ENCODE data around the gene SIN3B. TPM values are rescaled to one million over a fixed set of nuclear protein-coding genes. Genes with fewer than 3 reads are reported as not detected.

Gene SIN3B
- polyA plus RNA-seq, 1 donor from 2014 or later = 31.2 TPM

DNA sequence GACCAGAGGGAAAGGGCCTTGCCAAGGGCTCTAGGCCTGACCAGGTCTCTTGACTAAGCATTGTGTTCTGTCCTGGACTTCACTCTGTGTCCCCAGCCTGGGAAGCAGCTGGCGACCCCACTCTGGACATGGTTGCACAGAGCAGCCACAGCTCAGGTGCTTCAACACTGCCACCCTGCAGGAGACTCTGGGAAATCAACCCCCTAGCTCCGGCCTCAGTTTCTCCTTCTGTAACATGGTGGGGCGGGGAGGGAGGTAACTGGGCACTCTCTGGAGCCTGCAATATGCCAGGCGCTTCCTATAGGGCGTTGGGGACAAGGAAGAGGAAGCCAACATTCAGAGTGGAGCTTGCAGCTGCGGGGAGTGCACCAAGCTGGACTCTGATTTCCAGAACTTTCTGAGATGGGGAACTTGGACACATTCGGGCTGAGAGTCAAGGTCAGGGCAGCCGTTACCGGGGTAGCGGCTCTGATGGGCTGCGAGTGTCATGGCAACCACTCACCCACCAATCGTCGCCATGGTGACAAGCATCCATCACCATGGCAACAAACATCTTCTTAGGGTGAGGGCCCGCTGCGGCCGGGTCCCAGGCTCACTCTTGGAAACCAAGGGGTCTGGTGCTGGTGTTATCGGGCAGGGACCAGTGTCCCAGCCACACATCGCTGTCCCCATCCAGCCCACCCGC is 72.4 kb downstream of the SIN3B start:
- Histone ChIP-seq H3K79me2 (replicated peaks; ENCODE audit: insufficient read depth, low read length) (no peaks in the 10 kb centered on the region), H3F3A (ENCODE audit: insufficient read depth, low read length, poor library complexity, severe bottlenecking) (no peaks in the 10 kb centered on the region), H3K9me2 (ENCODE audit: insufficient read depth, low read length) (no peaks in the 10 kb centered on the region), H3K27me3 (ENCODE audit: insufficient read depth, low read depth, low read length) (no peaks in the 10 kb centered on the region), H3K36me3 (ENCODE audit: insufficient read depth, low read length) (no peaks in the 10 kb centered on the region), H4K20me1 (ENCODE audit: insufficient read depth) (no peaks in the 10 kb centered on the region), H3K9me3 (ENCODE audit: low read length) (no peaks in the 10 kb centered on the region), H2AFZ (ENCODE audit: low read depth, low read length) (no peak overlapping the region), H3K4me3 (ENCODE audit: low read length) (peak overlapping the region; percentile 42), H3K9ac (ENCODE audit: low read length) (peak overlapping the region; percentile 26), H3K27ac (ENCODE audit: low read length) (peak overlapping the region; percentile 59), H3K4me2 (ENCODE audit: low read length) (no peak overlapping the region)
- TF ChIP-seq CTCF (IDR thresholded peaks at IDR 0.05; ENCODE audit: poor library complexity, severe bottlenecking) (peak; percentile 11), EP300 (conservative IDR thresholded peaks at IDR 0.05; ENCODE audit: poor library complexity, severe bottlenecking) (peak; percentile 68), MXI1 (conservative IDR thresholded peaks at IDR 0.05; ENCODE audit: poor library complexity, severe bottlenecking) (peak; percentile 75), POLR2AphosphoS5 (IDR thresholded peaks at IDR 0.05) (no peak), TAF1 (IDR thresholded peaks at IDR 0.05; ENCODE audit: low read depth) (no peak), REST (IDR thresholded peaks at IDR 0.05; ENCODE audit: borderline replicate concordance) (no peak), EZH2 (IDR thresholded peaks at IDR 0.05; ENCODE audit: borderline replicate concordance, insufficient read depth, low read length, poor library complexity, severe bottlenecking) (no peak), RAD21 (conservative IDR thresholded peaks at IDR 0.05) (no peak), SMC3 (conservative IDR thresholded peaks at IDR 0.05; ENCODE audit: poor library complexity) (no peak)

DNA sequence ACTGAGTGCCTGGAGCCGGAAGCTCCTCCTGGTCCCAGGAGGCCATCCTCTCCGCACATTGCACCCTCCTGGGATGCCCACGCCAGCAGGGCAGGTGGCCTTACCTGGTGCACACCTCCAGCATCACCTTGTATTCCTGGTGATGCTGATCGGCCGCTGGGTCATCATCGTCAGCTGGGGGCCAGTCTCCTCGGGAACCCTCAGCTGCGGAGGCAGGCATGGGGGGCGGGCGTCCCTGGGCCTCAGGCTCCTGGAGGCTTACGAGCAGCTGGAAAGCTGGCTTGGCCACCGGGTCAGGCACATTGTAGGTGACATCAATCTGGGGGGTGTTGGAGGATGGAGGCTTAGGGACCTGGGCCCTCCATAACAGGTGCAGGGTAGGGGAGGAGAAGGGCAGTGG is 73.3 kb downstream of the SIN3B start:
- Histone ChIP-seq H3K36me3 (ENCODE audit: insufficient read depth, low read length) (no peaks in the 10 kb centered on the region), H3F3A (ENCODE audit: insufficient read depth, low read length, poor library complexity, severe bottlenecking) (no peaks in the 10 kb centered on the region), H3K27me3 (ENCODE audit: insufficient read depth, low read depth, low read length) (no peaks in the 10 kb centered on the region), H3K9me2 (ENCODE audit: insufficient read depth, low read length) (no peaks in the 10 kb centered on the region), H3K4me2 (ENCODE audit: low read length) (no peak overlapping the region), H2AFZ (ENCODE audit: low read depth, low read length) (no peak overlapping the region), H4K20me1 (ENCODE audit: insufficient read depth) (no peaks in the 10 kb centered on the region), H3K9ac (ENCODE audit: low read length) (no peak overlapping the region), H3K27ac (ENCODE audit: low read length) (peak overlapping the region; percentile 59), H3K9me3 (ENCODE audit: low read length) (no peaks in the 10 kb centered on the region), H3K79me2 (replicated peaks; ENCODE audit: insufficient read depth, low read length) (no peaks in the 10 kb centered on the region), H3K4me3 (ENCODE audit: low read length) (peak overlapping the region; percentile 42)
- TF ChIP-seq REST (IDR thresholded peaks at IDR 0.05; ENCODE audit: borderline replicate concordance) (no peak), CTCF (IDR thresholded peaks at IDR 0.05; ENCODE audit: poor library complexity, severe bottlenecking) (no peak), EZH2 (IDR thresholded peaks at IDR 0.05; ENCODE audit: borderline replicate concordance, insufficient read depth, low read length, poor library complexity, severe bottlenecking) (no peak), TAF1 (IDR thresholded peaks at IDR 0.05; ENCODE audit: low read depth) (no peak), EP300 (conservative IDR thresholded peaks at IDR 0.05; ENCODE audit: poor library complexity, severe bottlenecking) (no peak), POLR2AphosphoS5 (IDR thresholded peaks at IDR 0.05) (no peak), MXI1 (conservative IDR thresholded peaks at IDR 0.05; ENCODE audit: poor library complexity, severe bottlenecking) (no peak), RAD21 (conservative IDR thresholded peaks at IDR 0.05) (no peak), SMC3 (conservative IDR thresholded peaks at IDR 0.05; ENCODE audit: poor library complexity) (no peak)
